Measurements from ENCODE around the gene SP7. TPM values are rescaled to one million over a fixed set of nuclear protein-coding genes. Genes with fewer than 3 reads are reported as not detected.

SP7 gene
- total RNA-seq, 1 experiment from 2014 or later = not detected

- Histone ChIP-seq H3K79me2 (ENCODE audit: insufficient read depth, low read length) (no peaks in the 10 kb centered on the region), H3K9ac (ENCODE audit: extremely low read depth, insufficient read length, low read length) (no peak overlapping the region), H3K4me1 (ENCODE audit: insufficient read depth, low read length) (no peaks in the 10 kb centered on the region; the same call in 1 of the 2 replicates), H4K91ac (ENCODE audit: insufficient read length, low read depth, low read length) (no peak overlapping the region), H4K20me1 (ENCODE audit: control insufficient read depth, insufficient read depth, insufficient read length) (no peaks in the 10 kb centered on the region), H2BK120ac (ENCODE audit: low read depth, low read length, poor library complexity, severe bottlenecking) (no peak overlapping the region), H2BK12ac (ENCODE audit: insufficient read length, low read depth, low read length) (no peak overlapping the region), H3T11ph (ENCODE audit: low read length) (no peak overlapping the region), H3K4me2 (ENCODE audit: insufficient read depth, insufficient read length, low read length) (no peak overlapping the region), H3K18ac (ENCODE audit: insufficient read length, low read depth, low read length) (no peak overlapping the region), H4K5ac (ENCODE audit: insufficient read length, low read depth, low read length) (no peak overlapping the region), H3K27me3 (ENCODE audit: insufficient read depth, low read length) (no peaks in the 10 kb centered on the region; the same call in 1 of the 2 replicates), H2AK5ac (ENCODE audit: insufficient read length, low read length) (no peak overlapping the region), H3K4ac (ENCODE audit: low read depth, low read length) (no peak overlapping the region), H3K23ac (ENCODE audit: insufficient read length, low read depth, low read length) (no peak overlapping the region), H3K14ac (ENCODE audit: insufficient read depth, low read length) (no peak overlapping the region), H2BK5ac (ENCODE audit: insufficient read length, low read length) (no peak overlapping the region), H3K23me2 (ENCODE audit: insufficient read length, low read depth, low read length, poor library complexity, severe bottlenecking) (no peaks in the 10 kb centered on the region), H4K8ac (replicated peaks; ENCODE audit: insufficient read length, low read depth, low read length) (no peak overlapping the region), H3K27ac (ENCODE audit: insufficient read length, low read depth, low read length) (no peak overlapping the region), H3K9me3 (ENCODE audit: control insufficient read depth, low read depth, low read length) (no peaks in the 10 kb centered on the region), H2BK15ac (ENCODE audit: low read depth, low read length) (no peak overlapping the region), H3K79me1 (ENCODE audit: insufficient read depth, low read depth, low read length, poor library complexity, severe bottlenecking) (no peaks in the 10 kb centered on the region), H2BK20ac (ENCODE audit: low read depth, low read length, poor library complexity, severe bottlenecking) (no peak overlapping the region), H3K56ac (ENCODE audit: insufficient read length, low read depth, low read length) (no peak overlapping the region), H2AFZ (ENCODE audit: low read length) (no peak overlapping the region)
- Mint-ChIP-seq H3K27me3 (ENCODE audit: low read depth) (peaks cover 75% of the 10 kb centered on the region), H3K27ac (peak overlapping the region in 1 of 3 experiments; percentile 14; a peak in 2 of 7 replicates), H3K36me3 (ENCODE audit: insufficient read depth in 1 of 3, low read depth in 3 of 3) (no peaks in the 10 kb centered on the region), H3K4me3 (no peak overlapping the region), H3K9me3 (no peaks in the 10 kb centered on the region), H3K4me1 (peaks cover 18 to 27% of the 10 kb centered on the region in 2 experiments)
- no peak for TF ChIP-seq CTCF (conservative IDR thresholded peaks at IDR 0.05)
- no peak for DNase-seq
- no CpG with 5 or more reads among the region's 11 CpGs for WGBS (ENCODE audit: extremely low coverage, insufficient read length, low lambda C conversion rate)
Measured at GRCh38 chr12:53338017-53338416, 1.9 kb upstream of the SP7 start.
